T-helper 1 cell treated with Interleukin-12 subunit alpha and Interleukin-12 subunit beta and Interleukin-4 antibody, amounts not matched to agents 30 μg/mL and 1 μg/mL, for 36 hours (primary cell): ENCODE data around the gene DPH3.

Experiments
- H3K27ac Mint-ChIP-seq: one replicate; pipeline ENCODE4 v1.8.0; 2021; ENCODE audit warnings: mild to moderate bottlenecking, mixed read lengths
- H3K27me3 Mint-ChIP-seq: one replicate; pipeline ENCODE4 v1.8.0; 2021; ENCODE audit warnings: low read depth, mixed read lengths
- H3K36me3 Mint-ChIP-seq: one replicate; pipeline ENCODE4 v1.8.0; 2021; ENCODE audit warnings: low read depth, mixed read lengths
- H3K4me1 Mint-ChIP-seq: one replicate; pipeline ENCODE4 v1.8.0; 2021; ENCODE audit warnings: low read depth, mixed read lengths
- H3K4me3 Mint-ChIP-seq: one replicate; pipeline ENCODE4 v1.8.0; 2021; ENCODE audit warnings: mild to moderate bottlenecking, moderate library complexity, mixed read lengths
- H3K9me3 Mint-ChIP-seq: one replicate; pipeline ENCODE4 v1.8.0; 2021; ENCODE audit warnings: mixed read lengths

The DPH3 gene

GRCh38 chr3:16216373-16216935, 48.3 kb downstream of the DPH3 start:
- Mint-ChIP-seq H3K36me3 (peaks cover 2% of the 10 kb centered on the region), H3K27ac (no peak overlapping the region), H3K9me3 (peaks cover 3% of the 10 kb centered on the region), H3K4me3 (no peak overlapping the region), H3K27me3 (no peaks in the 10 kb centered on the region), H3K4me1 (peaks cover 3% of the 10 kb centered on the region)

DNA sequence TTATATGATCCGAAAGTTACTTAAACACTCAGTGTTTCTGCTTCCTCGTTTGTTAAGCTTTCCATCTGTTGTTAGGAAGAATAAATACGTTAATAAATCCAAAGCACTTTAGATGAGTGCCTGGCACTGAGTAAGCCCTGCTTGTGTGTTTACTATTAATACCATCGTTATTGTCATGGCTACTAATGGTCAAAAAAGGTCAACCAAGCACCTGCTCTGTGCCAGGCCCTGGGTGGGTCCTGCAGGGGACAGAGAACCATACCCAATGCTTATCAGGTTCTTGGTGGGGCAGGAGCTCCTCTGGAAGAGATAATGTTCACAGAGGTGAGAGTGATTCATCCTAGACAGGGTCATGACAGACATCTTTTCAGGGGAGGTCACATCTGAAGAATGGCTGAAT, 50.4 kb downstream of the DPH3 start:
- no peaks in the 10 kb centered on the region for H3K27me3 Mint-ChIP-seq
- H3K4me1 Mint-ChIP-seq = peaks cover 4% of the 10 kb centered on the region
- no peak overlapping the region for H3K4me3 Mint-ChIP-seq
- no peaks in the 10 kb centered on the region for H3K9me3 Mint-ChIP-seq
- no peaks in the 10 kb centered on the region for H3K36me3 Mint-ChIP-seq
- no peak overlapping the region for H3K27ac Mint-ChIP-seq

- no peaks in the 10 kb centered on the region for H3K9me3 Mint-ChIP-seq
- H3K4me1 Mint-ChIP-seq = peaks cover 4% of the 10 kb centered on the region
- peaks cover 5% of the 10 kb centered on the region for H3K27me3 Mint-ChIP-seq
- no peaks in the 10 kb centered on the region for H3K36me3 Mint-ChIP-seq
- no peak overlapping the region for H3K4me3 Mint-ChIP-seq
- H3K27ac Mint-ChIP-seq = no peak overlapping the region
These were observed 53.4 kb downstream of the DPH3 start for GRCh38 chr3:16211176-16211904.
